Right lung (tissue), 5 donors: ENCODE results near the gene CAMKK1. TPM values are rescaled to one million over a fixed set of nuclear protein-coding genes. Genes with fewer than 3 reads are reported as not detected.
"Not testable (repeated sequence)": the region's sequence is repeated elsewhere in the genome, so short reads cannot be mapped to it uniquely, and the experiment has no call there.

Experiments
- DNase-seq, 2 donors: peaks; one replicate each; pipeline ENCODE4 v3.0.0-alpha.2; 2013
- polyA plus RNA-seq, 5 donors: library from polyadenylated mRNA; unstranded; fragments of 120-200 nt; gene quantifications; one replicate each; pipeline versions ENCODE4 v1.2.1 to v1.2.3, GENCODE V29; 2013; ENCODE audit warnings: inconsistent platforms in 1 of 5, low replicate concordance in 1 of 5; ENCODE audit not compliant: insufficient read length in 5 of 5, insufficient read depth in 1 of 5

CAMKK1 gene
- polyA plus RNA-seq, 5 donors, result 2.5 to 4.7 (median 3.3) TPM

DNA sequence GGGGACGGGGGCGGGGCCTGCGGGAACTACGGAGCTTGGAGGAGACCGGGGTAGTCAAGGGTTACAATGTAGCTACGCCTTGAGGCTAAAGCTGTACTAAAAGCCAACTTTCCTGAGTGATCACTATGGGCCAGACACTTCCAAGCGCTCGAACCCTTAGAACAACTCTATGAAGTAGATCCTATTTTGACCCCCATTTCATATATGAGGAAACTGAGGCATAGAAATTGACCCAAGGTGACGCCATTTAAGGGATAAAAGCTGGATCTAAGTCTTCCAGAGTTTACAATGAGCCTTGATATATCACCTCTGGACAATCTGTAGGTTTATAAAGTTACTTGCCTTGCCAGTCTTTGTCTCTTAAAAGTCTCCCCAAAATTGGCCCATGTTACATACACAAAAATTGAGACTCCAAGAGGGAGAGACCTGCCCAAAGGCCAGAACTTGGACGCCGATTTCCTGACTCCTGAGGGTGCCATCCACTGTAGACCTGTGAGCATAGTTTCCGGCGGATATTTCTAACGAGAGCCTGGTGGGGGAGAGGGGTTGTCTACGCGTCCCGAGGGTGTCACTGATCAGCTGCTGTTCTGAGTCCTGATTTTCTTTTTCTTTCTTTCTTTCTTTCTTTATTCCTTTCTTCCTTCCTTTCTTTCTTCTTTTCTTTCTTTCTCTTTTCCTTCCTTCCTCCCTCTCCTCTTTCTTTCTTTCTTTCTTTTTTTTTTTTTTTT, 46.3 kb downstream of the CAMKK1 start:
- DNase-seq, result no peak

DNA sequence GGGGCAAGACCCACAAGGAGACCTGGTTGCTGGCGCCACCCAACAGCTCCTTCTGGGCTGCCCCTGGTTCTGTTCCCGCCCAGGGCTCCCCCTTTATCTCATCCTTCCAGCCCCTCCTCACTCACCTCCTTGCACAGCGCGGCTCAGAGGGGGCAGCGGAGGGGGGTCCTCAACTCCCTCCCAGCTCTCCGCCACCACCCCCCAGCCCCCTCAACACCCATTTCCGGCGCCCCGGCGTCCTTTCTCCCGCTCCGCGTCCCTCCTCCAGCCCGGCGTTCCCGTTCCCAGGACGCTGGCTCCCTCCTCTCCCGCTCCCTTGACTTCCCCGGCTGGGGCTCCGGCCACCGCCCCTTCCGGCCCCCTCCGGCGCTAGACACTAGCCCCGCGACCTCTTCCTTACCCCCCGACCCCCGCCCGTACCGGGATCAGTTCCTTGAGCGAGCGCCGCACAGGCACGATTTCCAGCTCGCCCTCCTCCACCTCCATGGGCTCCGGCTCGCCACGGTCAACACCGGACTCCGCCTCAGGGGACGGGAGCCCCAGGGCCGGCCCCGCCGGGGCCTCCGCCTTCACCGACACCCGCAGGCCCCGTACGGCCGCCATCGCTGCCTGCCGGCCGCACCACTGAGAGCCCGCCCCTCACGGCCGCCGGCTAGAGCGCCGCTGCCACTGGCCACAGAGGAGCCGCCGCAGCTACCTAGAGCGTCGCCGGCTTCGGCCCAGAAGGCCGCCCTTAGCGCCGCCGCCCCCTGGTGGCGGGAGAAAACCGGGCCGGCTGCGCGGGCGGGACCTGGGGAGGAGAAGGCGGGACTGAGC, 47.0 kb downstream of the CAMKK1 start, which contains the start of gene NCBP3:
Gene NCBP3, minus strand, starts transcription at position 626 of the 816 bp plus-strand sequence. Its CDS starts 23 bp downstream, at position 603.
- DNase-seq, result peak; percentile 93 to 94

DNA sequence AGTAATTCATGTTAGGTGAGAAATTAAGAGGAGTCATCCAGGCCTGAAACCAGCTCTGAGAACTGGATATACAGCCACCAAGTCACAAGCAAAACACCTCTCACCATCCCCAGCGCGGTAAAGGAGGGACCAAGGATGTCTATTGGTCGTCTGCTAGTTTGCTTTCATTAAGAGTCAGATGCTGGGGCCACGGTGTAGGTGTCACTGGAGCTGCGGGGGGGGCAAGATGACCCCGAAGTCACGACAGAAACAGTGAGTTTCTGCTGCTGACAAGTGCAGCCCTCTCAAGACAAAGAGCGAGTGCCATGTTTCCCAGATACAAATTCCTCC, 47.6 kb downstream of the CAMKK1 start:
- no peak for DNase-seq

- DNase-seq, result not testable (repeated sequence)
These were observed 48.3 kb downstream of the CAMKK1 start for GRCh38 chr17:3844556-3844955.

DNA sequence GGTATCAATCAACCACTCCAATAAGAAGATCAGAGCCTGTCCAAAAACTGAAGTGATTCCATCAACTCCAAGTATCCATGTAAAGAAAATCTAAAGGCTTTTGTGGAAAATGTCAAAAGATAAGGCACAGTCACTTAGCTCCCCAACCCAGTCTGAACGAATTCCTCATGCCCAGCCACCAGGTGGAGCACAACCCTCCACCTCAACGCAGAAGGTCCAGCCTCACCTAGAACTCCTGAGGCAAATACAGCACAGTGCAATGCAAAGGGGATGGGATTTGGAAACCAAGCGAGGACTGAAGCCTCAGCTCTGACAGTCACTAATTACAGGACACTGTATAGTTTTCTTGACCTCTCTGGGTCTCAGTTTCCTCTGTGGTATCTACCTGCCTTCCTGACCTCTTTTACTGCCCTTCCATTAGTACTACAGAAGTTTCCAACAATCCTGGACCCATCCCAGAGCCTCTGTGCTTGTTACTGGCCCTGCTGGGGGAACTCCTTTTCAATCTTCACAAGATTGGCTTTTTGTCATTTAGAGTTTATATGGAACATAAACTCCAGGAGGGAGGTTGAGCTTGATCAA, 48.8 kb downstream of the CAMKK1 start:
- DNase-seq, result no peak

DNA sequence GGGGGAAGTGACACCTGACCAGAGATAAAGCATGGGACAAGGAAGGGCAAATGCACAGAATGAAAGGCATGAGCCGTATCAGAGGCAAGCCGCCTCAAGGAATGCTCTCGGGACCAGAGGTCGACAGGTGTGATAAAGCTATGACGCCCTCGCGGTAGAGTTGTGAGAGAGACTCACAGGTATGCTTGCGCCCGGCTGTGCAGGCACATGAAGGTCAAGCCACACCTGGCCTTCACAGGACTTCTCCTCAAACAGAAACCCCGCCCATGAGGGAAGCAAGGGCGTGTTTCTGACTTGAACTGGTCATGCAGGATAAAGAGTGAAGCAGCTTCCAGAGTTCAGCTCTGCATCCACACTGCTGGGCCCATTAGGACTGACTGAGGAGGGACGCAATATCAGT, 54.6 kb downstream of the CAMKK1 start:
- no peak for DNase-seq

DNA sequence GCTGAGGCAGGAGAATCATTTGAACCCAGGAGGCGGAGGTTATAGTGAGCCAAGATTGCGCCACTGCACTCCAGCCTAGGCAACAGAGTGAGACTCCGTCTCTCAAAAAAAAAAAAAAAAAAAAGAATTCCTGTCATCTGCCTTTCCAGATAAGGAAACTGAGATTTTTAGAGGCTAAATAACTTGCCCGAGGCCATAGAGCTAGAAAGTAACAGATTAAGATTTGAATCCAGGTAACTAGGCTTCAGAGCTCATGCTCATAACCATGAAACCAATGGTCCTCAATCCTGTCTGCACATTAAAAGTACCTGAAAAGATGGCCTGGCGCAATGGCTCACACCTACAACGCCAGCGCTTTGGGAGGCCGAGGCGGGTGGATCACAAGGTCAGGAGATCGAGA, 56.3 kb downstream of the CAMKK1 start:
- no peak for DNase-seq

DNA sequence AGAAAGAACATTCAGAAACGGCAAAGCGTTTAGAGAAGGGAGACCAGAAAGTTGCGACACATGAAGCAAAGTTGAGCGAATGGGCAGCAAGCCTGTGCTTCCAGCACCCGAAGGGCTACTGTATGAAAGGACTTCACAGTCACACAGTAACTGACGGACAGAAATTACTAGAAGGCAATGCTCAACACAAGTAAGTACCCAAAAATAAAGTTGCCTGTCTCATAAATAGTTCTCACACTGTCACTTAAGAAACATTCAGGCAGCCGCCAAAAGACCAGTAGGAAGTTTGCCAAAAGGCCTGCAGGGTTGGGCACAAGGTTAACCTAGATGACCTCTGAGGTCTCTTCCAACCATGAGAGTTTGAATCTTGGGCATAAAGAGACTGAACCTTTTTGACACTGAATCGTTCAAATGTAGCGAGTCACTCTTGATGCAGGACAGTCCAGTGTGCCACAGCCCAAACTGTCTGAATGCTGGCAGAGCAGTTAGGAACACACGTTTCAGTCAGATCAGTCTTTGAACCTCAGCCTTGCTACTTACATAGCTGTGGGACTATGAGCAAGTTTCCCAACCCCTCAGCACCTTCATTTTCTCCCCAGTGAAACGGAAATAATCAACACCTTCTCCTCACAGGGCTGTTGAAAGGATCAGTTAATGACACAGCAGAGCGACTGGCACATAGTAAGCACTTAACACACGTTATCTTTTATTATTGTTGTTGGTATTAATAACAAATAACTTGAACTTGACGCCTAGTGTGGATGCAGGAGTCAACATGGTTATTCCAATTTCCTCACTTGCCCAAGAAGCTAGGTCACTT, 57.2 kb downstream of the CAMKK1 start:
- DNase-seq, result no peak

- no peak for DNase-seq
These were observed 58.0 kb downstream of the CAMKK1 start for GRCh38 chr17:3834811-3835210.

DNA sequence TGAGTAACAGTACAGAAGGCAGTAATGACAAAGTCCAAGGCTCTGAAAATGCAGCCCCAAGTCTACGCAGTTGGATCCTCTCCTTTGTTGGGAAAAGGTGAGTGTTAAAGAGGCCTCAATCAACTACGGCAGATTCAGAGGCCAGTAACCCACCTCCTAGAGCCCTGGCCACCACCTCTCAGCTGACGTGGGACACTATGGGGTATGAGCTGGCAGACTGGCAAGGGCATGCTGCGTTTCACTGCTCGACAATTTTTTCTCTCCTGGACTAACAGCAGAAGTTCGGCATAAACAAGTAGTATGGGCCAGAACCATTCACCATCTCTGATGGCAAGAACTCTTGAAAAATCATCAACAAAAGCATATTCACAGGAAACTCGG, 64.0 kb downstream of the CAMKK1 start:
- DNase-seq, result no peak

DNA sequence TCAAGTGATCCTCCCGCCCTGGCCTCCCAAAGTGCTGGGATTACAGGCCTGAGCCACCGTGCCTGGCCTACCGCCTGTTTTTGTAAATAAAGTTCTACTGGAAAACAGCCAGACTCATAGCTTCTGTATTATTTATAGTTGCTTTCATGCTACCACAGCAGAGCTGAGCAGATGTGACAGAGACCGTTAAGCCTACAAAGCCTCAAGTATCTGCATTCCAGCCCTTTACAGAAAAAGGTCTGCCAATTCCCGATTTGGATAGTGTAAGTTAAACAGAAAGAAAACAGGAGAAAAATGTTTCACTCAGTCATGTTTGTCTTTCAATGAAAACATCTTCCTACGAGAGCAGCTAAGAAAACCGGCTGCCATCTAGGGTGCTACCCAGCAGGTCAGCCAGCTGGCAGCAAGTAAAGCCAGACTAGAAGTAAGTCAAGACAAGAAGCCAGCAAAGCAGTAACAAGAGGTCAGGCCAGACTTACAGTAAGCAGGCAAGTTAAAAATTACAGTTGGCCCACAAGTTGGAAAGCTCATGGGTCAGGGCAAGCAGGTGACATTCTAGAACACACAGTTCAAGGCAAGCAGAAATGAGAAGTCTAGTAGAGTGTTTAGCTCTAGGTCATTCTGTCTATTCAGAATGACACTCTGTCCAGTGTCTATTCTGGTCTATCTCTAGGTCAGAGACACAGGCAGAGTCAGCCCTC, 64.6 kb downstream of the CAMKK1 start:
- DNase-seq, result peak in 1 of 2 donors; percentile 9

DNA sequence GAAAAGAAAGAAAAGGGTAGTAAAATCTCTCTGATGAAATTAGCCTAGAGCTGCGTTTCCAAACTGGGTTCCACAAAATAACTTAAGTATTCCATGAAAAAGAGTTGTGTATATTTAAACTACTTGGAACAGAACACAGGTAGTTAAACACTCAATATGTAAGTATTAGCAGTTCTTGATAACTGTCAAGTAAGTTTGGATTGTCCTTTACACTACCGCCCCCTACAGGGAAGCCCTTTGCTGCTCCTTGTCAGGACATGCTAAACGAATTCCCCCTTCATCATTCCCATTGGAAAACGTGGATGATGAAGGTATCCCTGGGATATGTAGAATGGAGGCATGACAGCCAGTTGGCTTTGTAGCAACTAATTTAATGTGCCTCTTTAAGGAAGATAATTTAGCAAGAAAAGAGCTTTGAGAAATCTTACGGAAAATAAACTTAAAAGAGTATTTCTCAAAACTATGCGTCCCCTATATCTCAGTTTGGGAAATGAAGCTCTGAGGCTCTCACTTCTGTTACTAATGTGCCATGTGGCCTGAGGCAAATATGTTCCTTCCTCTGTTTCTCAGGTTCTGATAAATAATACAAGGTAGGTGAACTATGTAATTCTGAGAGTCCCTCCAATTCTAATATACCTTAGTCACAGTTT, 65.6 kb downstream of the CAMKK1 start:
- peak; percentile 14 to 44 for DNase-seq

DNA sequence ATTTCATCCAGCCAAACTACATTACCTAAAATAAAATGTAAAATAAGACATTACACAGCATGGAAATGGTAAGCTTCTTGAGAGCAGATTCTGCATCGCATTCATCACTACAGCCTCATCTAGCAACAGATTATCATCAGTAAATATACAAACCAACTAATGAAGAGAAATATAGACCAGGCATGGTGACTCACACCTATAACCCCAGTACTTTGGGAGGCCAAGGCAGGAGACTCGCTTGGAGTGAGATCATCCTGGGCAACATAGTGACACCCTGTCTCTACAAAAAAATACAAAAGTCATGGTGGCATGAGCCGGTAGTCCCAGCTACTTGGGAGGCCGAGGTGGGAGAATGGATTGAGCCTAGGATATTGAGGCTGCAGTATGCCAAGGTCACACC, 66.7 kb downstream of the CAMKK1 start:
- DNase-seq, result no peak

GRCh38 chr17:3821101-3821500, 71.8 kb downstream of the CAMKK1 start:
- DNase-seq, result no peak

DNA sequence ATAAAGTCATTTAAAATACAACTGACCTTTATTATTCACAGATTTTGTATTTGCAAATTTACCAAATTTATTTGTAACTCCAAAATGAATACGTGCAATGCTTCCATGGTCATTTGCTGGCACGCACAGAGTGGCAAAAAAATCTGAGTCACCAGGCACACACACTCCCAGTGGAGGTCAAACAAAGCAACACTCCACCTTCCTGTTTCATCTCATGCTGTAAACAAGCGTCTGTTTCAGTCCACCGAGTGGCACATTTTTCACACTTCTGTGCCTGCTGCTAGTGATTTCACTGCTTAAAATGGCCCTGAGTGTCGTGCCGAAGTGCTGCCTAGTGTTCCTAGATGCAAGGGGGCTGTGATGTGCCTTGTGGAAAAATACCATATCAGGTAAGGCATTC, 74.1 kb downstream of the CAMKK1 start:
- DNase-seq, result no peak

GRCh38 chr17:3817851-3818605, 74.8 kb downstream of the CAMKK1 start:
- DNase-seq, result no peak

DNA sequence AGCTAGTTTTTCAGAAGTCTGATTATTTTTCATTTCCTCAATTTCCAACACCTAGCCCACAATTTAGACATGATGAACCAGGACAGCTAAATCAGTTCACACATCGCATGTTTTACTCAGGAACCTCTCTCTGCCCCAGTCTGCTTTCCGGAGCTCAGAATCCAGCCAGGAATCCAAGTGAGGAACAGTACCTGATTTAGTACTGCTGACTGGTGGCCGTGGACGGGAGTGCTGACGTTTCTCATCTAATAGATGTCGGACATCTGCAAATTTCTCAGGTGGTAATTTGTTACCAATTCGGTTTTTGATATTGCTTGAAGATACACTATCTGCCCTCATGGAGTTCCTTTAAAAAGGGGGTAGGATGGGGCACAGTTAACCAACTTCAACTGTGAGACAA, 76.9 kb downstream of the CAMKK1 start:
- no peak for DNase-seq

- no peak for DNase-seq
These were observed 77.7 kb downstream of the CAMKK1 start for GRCh38 chr17:3815122-3815521.

DNA sequence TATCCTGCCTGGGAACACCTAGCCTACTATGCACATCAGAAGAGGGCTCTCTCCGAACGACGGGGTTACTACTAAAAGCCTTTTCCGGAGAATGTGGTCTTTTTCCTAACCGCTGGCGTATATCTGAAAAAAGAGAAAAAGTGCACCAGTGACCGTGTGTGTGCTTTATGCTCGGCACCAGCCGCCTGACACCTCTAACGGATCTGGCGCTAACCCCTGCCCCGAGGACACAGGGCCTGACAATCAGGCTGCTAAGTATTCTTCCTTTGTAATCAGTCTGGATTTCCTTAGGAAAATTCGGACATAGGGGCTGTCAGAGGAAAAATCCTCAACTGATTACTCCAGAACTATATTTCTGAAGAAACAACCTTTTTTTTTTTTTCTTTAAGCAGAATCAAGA, 78.5 kb downstream of the CAMKK1 start:
- DNase-seq, result no peak

DNA sequence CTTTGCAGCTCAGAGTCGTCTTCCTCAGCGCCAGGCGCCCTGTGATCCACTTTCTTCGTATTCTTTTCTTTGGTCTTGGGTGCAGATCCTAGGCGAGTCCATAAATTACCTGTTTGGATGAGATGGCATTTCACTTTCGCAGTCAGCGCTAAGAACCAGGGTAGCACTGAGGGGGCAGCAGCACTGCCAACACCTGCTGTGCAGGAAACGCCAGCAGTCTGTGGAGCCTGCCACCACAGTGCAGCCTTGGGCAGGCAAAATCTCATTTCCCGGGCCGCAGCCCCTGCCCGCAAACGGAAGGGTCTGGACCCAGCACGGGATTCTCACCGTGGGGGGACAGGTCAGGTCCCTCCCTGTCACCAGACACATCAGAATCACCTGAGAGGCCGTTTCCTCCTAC, 79.7 kb downstream of the CAMKK1 start:
- DNase-seq, result no peak
